ENCODE results near the gene LRRFIP1. TPM values are rescaled to one million over a fixed set of nuclear protein-coding genes. Genes with fewer than 3 reads are reported as not detected.

LRRFIP1 gene
- polyA plus RNA-seq, 1 donor from 2014 or later = 123 TPM

DNA sequence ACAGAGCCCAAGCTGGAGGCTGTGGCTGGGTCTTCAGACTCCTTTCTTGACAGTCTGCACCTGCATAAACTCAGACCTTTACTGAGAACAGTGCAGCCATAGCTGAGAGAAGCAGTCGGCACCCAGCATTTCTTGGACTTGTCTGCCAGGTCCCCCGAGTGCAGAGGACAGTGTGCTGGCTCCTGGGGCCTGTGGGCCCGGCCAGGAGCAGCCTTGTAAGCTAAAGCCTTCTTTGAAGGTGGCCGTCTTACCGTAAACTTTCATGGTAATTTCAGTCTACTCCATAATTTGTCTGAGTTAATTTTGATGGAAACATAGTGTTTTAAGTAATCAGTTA, 70.9 kb downstream of the LRRFIP1 start:
- no peaks in the 10 kb centered on the region for H3K27me3 Mint-ChIP-seq
- H3K9me3 Mint-ChIP-seq = no peaks in the 10 kb centered on the region
- peak overlapping the region; percentile 69 to 93 (median 90) for H3K27ac Mint-ChIP-seq
- no peaks in the 10 kb centered on the region for H3K36me3 Mint-ChIP-seq
- peaks cover 75 to 88% (median 82%) of the 10 kb centered on the region in 3 donors for H3K4me1 Mint-ChIP-seq
- peak overlapping the region in 3 of 4 donors; percentile 77 to 95 (median 95) for H3K4me3 Mint-ChIP-seq

DNA sequence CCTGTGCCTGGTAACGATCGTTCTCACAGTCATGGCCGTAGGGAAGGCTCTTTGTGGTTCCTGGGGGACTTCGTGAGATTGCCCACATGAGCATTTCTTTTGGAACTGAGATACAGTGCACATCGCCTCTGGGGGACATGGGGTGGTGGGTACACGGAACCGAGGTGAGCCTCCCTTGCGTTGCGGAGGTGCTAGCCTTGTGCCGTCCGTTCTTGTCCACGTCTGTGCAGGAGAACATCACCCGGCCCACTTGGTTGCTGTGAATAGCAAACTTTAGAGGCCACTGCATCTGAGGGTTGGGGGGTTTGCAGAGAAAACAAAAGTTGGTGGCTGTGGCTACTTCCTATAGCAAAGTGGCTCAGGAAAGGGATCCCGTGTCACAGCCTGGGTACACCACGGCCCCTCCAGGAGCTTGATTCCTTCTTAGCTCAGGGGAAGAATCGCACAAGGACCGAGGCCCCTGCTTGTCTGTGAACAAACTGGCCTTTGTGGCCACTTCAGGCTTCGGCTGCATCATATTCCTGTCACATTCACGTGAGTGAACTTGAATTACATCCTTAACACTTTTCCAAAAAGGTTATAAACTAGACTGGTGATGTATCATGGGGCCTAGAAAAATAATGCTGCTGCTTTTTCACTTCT, 72.6 kb downstream of the LRRFIP1 start:
- Mint-ChIP-seq H3K4me3 (peak overlapping the region; percentile 30 to 87 (median 71)), H3K36me3 (peaks cover 3% of the 10 kb centered on the region), H3K4me1 (peaks cover 78 to 86% (median 82%) of the 10 kb centered on the region in 3 donors), H3K9me3 (peaks cover 0 to 2% (median 0%) of the 10 kb centered on the region in 3 donors), H3K27ac (peak overlapping the region; percentile 91 to 95 (median 92)), H3K27me3 (no peaks in the 10 kb centered on the region)

DNA sequence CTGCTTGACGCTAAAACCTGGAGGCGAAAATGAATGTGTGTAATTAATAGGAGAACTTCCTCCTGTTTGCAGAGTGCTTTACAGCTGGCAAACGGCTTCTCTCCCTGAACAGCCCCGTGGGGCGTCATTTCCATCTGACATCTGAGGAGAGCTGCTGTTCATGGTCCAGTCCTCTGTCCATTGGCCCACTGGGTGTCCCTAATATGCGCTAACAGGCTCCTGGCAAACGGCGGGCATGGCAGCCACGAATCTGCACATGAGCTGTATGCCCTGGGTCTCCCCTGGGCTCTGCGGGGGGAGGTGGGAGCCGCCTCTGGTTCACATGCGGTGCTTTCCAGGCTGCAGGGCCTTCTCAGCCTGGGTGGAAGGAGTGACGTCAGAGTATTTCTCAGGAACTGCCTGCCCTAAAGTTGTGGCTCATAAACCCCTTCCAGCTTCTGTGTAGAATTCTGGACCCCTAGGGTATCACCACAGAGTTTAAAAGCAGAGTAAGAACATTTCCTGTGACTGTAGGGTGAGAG, 73.2 kb downstream of the LRRFIP1 start:
- H3K27ac Mint-ChIP-seq = peak overlapping the region; percentile 91 to 95 (median 92)
- peaks cover 0 to 2% (median 0%) of the 10 kb centered on the region in 3 donors for H3K9me3 Mint-ChIP-seq
- H3K4me1 Mint-ChIP-seq = peaks cover 72 to 80% (median 79%) of the 10 kb centered on the region in 3 donors
- peaks cover 3% of the 10 kb centered on the region for H3K36me3 Mint-ChIP-seq
- peak overlapping the region; percentile 30 to 87 (median 71) for H3K4me3 Mint-ChIP-seq
- no peaks in the 10 kb centered on the region for H3K27me3 Mint-ChIP-seq

DNA sequence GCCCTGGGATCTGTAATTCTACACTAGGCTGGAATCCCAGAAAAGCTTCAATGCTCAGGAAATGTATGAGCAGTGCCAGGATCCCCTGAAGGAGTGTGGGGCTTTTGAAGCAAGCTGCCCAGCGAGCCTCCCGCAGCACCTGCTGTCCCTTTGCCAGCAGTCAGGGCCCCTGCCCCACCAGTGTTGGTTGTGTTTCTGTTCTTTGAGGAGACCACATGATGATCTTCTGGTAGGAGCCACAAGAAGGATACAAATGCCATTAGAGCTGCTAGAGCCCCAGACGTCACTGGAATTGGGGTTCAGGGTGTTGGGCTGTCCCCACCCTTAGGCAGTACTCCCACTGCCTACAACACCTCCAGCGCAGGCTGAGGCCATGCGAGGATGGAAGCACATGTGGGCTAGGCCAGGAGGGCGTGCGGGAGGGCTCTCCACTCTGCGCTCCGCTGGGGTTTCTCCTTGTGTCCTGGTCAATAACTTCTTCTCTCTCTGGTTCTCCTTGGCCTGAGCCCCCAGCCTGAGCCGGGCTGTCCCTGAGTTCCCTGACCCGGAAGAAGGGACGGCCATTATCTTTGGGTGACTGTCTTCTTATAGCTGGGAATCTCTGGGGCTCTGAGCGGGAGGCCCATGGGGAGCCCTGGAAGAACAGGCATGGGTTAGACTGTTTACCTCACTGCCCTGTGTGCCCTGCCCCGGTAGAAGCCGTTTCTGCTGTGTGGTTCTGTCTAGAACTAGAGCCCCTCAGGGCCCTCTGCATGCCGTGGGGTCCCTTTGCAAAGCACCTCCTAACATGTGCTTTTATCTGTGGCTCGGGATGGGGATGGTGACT, 73.9 kb downstream of the LRRFIP1 start:
- Mint-ChIP-seq H3K36me3 (peaks cover 3% of the 10 kb centered on the region), H3K4me1 (peaks cover 68 to 78% (median 77%) of the 10 kb centered on the region in 3 donors)

DNA sequence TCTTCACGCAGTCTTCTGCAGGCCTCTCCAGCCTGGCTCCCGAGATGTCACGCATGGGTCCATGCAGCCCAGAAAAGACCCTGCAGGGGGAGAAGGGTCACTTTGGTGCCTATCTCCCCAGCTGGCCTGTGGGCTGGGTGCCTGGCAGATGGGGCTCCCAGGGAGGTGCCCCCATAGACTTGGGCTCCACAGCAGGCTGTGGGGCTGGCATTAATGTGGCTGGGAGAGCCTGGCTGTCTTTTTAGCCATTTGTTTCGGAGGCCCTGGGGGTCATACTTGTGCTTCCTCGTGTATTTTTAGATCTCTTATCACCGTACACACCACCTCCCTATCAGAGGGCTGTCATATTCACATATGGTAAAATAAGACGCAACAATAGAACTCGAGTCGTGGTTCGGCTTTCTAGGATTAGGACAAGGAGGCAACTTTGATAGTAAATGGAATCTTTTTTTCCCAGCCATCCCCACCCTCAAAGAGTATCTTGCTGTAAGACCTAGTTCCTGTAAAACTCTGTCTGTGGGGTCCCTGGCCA, 74.5 kb downstream of the LRRFIP1 start:
- Mint-ChIP-seq H3K27me3 (no peaks in the 10 kb centered on the region), H3K4me3 (peak overlapping the region; percentile 44 to 96 (median 82)), H3K36me3 (peaks cover 3% of the 10 kb centered on the region), H3K4me1 (peaks cover 66 to 78% (median 73%) of the 10 kb centered on the region in 3 donors), H3K27ac (peak overlapping the region; percentile 89 to 95 (median 92)), H3K9me3 (peaks cover 0 to 2% (median 0%) of the 10 kb centered on the region in 3 donors)

More for the DNA sequence above, 73.9 kb downstream of the LRRFIP1 start:
- Mint-ChIP-seq H3K9me3 (peaks cover 0 to 2% (median 0%) of the 10 kb centered on the region in 3 donors), H3K27me3 (no peaks in the 10 kb centered on the region), H3K4me3 (peak overlapping the region in 3 of 4 donors; percentile 74 to 96 (median 89)), H3K27ac (peak overlapping the region; percentile 91 to 95 (median 92))

DNA sequence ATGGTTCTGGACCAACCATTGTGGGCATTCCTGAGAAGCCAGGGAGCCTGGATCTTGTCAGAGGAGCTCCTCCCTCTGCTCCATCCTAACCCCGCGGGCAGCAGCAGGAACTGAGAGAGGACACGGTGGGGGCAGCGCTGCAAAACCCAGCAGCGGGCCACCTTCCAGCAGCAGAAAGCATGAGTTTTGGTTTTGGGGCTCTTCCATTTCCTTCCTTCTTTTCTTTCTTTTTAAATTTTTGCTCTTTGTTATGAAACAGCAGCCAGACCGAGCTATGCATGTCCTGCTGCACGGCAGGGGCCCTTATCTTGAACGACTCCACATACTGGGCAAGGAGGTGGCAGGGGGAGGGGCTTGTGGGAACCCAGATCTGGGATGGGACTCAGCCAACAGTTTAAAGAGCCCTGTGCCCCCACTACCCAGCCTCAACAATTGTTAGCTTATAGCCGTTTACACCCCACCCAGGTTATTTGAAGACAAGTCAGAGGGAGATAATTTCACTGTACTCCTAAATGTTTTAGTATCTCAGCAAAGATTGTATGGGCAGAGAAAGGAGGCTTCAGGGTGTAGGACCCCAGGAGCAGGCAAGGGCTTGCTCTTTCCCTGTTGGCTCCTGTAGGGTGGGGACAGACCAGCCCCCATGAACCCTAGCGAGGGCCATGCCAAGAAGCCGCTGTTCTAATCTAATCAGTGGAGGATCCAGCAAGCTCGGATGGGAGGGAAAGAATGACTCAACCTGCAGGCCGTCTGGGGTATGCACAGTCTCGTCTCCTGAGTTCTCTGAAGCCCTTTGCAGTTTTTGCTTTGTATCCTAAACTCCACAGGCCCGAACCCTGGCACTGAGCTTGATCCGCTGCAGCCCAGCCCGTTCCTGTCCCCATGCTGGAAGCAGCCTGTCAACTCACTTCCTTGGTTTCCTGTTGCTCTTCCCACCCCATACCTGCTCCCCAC, 75.3 kb downstream of the LRRFIP1 start:
- H3K27me3 Mint-ChIP-seq = no peaks in the 10 kb centered on the region
- peak overlapping the region; percentile 44 to 96 (median 82) for H3K4me3 Mint-ChIP-seq
- peaks cover 0 to 2% (median 0%) of the 10 kb centered on the region in 3 donors for H3K9me3 Mint-ChIP-seq
- peaks cover 64 to 77% (median 69%) of the 10 kb centered on the region in 3 donors for H3K4me1 Mint-ChIP-seq
- peaks cover 3% of the 10 kb centered on the region for H3K36me3 Mint-ChIP-seq
- peak overlapping the region; percentile 89 to 95 (median 89) for H3K27ac Mint-ChIP-seq

DNA sequence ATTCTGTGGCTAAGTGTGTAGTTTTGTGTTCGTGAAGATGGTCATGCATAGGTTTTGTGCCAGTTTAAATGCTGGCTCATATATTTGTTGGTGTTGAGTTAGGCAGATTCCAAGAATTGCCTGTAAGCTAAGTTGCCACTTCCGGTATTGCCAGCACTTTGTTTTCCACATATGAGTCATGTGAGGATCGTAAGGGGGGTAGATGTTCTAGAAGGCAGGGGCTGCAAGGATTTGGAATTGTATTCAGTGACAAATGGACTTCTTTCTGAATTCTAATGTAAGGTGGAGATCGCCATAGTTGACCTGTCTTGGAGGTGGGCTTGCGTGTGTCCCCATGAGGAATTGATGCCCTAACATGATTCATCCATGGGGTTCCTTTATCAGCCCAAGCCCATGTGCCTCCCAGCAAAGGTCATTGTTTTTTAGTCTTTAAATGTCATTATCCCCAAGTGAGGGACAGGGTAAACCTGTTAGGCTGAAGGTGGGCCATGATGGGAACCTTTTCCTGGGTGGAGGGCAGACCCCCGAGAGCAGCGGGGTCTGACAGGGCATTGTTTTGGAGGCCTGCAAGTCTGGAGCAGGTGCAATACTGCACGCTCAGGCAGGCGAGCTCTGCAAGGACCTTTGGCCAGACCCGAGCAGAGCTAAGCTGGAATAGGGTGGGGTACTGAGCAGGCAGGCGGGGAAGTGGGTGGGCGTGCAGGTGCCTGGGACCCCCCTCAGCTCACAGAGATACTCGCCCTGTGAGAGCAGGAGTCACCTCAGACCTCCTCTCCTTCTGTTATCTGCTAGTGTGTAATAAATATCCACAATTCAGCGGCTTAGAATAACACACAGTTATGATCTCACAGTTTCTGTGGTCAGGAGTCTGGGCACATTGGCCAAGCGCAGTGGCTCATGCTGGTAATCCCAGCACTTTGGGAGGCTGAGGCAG, 77.4 kb downstream of the LRRFIP1 start:
- Mint-ChIP-seq H3K9me3 (peaks cover 0 to 2% (median 0%) of the 10 kb centered on the region in 3 donors), H3K4me1 (peaks cover 55 to 64% (median 63%) of the 10 kb centered on the region in 3 donors), H3K36me3 (peaks cover 3% of the 10 kb centered on the region), H3K4me3 (peak overlapping the region in 2 of 4 donors; percentile 68 to 89), H3K27ac (peak overlapping the region; percentile 89 to 95 (median 89)), H3K27me3 (no peaks in the 10 kb centered on the region)

DNA sequence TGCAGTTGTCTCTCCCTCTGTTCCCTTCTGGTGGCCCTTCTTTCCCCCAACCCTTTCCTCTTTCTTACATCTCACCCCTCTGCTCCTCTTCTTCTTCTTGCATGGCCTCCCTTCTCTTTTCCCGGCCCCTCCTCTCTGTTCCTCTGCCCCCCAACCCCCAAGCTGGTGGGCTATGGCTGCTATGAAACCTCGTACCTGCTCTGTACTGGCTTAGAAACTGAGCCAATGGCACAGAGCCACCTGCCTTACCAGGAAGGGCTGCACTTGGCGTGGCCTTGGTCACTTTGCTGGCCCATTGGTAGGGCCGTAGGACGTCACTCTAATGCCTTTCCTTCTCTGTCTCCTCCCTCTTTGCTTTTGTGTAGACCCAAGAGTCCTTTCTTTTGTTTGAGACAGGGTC, 78.9 kb downstream of the LRRFIP1 start:
- Mint-ChIP-seq H3K9me3 (peaks cover 0 to 2% (median 0%) of the 10 kb centered on the region in 3 donors), H3K4me3 (peak overlapping the region in 3 of 4 donors; percentile 8 to 38 (median 21)), H3K27ac (peak overlapping the region in 1 of 3 donors; percentile 83), H3K27me3 (no peaks in the 10 kb centered on the region), H3K4me1 (peaks cover 43 to 51% (median 49%) of the 10 kb centered on the region in 3 donors), H3K36me3 (peaks cover 3% of the 10 kb centered on the region)

DNA sequence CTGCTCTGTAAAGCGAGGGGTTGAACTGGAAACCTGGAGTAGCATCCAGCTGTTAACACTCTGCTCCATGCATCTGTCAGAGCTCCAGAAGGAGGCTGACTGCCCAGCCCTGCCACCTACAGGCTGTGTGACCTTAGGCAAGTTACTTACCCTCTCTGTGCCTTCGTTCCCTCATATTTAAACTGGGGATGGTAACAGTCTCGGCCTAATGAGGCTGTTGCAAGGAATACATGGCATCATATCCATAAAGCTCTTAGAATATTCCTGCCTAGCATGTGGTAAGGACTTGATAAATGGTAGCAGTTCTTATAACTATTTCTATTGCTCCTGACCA, 80.6 kb downstream of the LRRFIP1 start:
- H3K9me3 Mint-ChIP-seq = peaks cover 0 to 2% (median 0%) of the 10 kb centered on the region in 3 donors
- peaks cover 3% of the 10 kb centered on the region for H3K36me3 Mint-ChIP-seq
- no peak overlapping the region for H3K4me3 Mint-ChIP-seq
- H3K27me3 Mint-ChIP-seq = no peaks in the 10 kb centered on the region
- H3K27ac Mint-ChIP-seq = no peak overlapping the region
- peaks cover 31 to 42% (median 38%) of the 10 kb centered on the region in 3 donors for H3K4me1 Mint-ChIP-seq

DNA sequence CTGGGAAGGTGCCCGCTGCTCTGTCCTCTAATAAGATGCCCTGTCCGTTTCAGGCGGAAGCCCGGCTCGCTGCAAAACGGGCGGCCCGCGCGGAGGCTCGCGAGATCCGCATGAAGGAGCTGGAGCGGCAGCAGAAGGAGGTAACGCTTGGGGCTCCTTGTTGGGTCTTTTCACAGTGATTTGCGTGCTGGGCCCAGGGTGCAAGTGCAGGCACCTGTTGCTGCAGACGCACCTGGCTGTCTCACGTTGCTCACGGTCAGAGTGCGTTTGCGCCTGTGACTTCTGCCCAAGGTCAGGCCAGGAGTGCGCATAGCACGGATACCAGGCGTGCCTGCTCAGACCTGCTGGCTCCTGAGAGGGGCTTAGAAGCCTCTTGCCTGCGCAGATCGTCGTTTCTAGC, 81.1 kb downstream of the LRRFIP1 start:
- no peaks in the 10 kb centered on the region for H3K27me3 Mint-ChIP-seq
- no peak overlapping the region for H3K27ac Mint-ChIP-seq
- H3K4me1 Mint-ChIP-seq = peaks cover 31 to 42% (median 38%) of the 10 kb centered on the region in 3 donors
- H3K4me3 Mint-ChIP-seq = no peak overlapping the region
- H3K36me3 Mint-ChIP-seq = peaks cover 3% of the 10 kb centered on the region
- peaks cover 0 to 2% (median 0%) of the 10 kb centered on the region in 3 donors for H3K9me3 Mint-ChIP-seq

DNA sequence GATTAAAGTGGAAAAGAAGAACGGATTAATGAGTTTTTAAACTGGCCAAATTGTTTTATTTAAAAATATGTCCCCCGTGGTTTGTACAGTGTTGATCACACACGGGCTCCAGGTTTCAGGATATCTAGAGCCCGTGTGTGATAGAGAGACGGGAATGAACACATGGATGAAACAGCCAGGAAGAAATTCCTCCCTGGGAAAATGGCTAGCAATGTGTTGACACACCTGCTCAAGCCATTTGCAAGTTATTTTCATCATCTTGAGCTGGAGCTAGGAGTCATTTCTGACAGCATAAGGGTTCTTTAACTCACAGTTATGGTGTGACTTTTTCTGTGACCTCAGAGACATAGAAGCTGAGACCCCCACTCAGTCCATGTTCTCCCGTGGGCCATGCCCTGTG, 81.6 kb downstream of the LRRFIP1 start:
- H3K27ac Mint-ChIP-seq = no peak overlapping the region
- no peaks in the 10 kb centered on the region for H3K27me3 Mint-ChIP-seq
- H3K9me3 Mint-ChIP-seq = peaks cover 0 to 2% (median 0%) of the 10 kb centered on the region in 3 donors
- peaks cover 3% of the 10 kb centered on the region for H3K36me3 Mint-ChIP-seq
- peaks cover 28 to 38% (median 38%) of the 10 kb centered on the region in 3 donors for H3K4me1 Mint-ChIP-seq
- peak overlapping the region in 1 of 4 donors; percentile 18 for H3K4me3 Mint-ChIP-seq

DNA sequence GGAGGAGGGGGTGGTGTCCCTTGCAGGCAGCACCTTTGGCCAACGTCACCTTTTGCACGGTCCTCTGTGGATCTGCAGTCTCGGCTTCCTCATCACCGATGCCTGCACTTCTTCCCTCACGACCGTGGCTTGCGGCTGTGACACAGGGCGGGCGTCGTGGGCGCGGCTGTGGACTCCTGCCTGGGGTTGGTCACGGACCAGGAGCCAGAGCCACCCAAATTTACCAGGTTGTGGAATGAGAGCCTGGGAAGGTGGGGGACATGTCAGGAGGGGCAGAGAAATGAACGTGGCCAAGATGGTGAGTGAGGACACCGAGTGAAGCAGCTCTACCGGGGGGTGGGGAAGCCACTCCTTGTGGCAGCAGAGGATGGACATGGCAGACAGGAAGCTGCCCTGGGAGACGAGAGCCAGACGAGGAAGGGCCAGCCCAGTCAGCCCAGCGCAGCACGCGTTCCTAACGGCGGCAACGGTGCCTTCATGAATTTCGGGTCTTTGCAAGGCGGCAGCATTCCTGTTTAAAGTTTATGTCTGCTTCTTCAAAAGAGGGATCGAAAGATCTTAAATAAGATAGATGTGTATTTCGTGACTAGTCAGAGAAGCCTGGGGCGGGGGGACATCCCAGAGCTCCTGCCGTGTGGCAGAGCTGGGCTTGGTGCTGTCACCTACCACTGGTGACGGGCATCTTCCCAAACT, 84.2 kb downstream of the LRRFIP1 start:
- Mint-ChIP-seq H3K4me3 (no peak overlapping the region), H3K36me3 (no peaks in the 10 kb centered on the region), H3K4me1 (peaks cover 26 to 42% (median 38%) of the 10 kb centered on the region in 3 donors), H3K9me3 (no peaks in the 10 kb centered on the region), H3K27ac (peak overlapping the region in 2 of 3 donors; percentile 64 to 86), H3K27me3 (no peaks in the 10 kb centered on the region)

Data from IgD-negative memory B cell (primary cell).